IPS-18c (cell line): ENCODE results near the gene ACTN3.

Source experiments
- H3K4me3 ChIP-seq: 2 replicates; pipeline ENCODE4 v1.7.0; 2013; ENCODE audit warnings: low read depth, mild to moderate bottlenecking, low read length, moderate library complexity; ENCODE audit not compliant: insufficient read depth
- H3K9me3 ChIP-seq: one replicate; pipeline ENCODE4 v1.6.1; 2013; ENCODE audit warnings: mild to moderate bottlenecking, low read length, moderate library complexity; ENCODE audit not compliant: control insufficient read depth, insufficient read depth

ACTN3 gene

DNA sequence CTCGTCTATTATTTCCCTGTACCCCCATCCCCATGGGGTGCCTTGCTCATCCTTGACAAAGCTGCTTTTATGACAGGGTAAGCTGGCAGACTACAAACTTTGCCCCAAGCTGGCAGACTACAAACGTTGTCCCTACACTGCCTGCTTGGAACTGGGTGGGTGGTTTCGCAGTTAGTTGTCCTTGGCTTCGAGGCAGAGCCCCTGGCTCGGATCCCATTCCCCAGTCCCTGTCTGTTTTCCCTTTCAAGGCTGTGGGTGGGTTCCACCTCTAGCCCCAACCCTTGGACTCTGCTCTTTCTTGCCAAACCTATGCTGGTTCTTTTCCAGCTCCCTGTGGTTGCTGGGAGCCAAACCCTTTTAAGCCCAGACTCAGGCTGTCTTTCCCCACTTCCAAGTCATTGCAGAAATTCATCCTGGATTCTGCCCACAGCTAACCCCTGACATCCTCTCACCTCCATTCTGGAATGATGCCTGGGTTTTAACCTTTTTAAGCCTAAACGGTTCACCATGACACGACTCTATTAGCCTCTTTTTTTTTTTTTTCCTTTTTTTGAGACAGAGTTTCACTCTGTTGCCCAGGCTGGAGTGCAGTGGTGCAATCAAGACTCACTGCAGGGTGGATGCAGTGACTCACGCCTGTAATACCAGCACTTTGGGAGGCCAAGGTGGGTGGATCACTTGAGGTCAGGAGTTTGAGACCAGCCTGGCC lies 60.6 kb downstream of the ACTN3 start:
- no peaks in the 10 kb centered on the region for H3K9me3 ChIP-seq
- H3K4me3 ChIP-seq, result no peak overlapping the region

- no peak overlapping the region for H3K4me3 ChIP-seq
Observed at GRCh38 chr11:66609721-66610617, 63.3 kb downstream of the ACTN3 start.

GRCh38 chr11:66612458-66612857 lies 65.8 kb downstream of the ACTN3 start:
- Histone ChIP-seq H3K4me3 (no peak overlapping the region), H3K9me3 (no peaks in the 10 kb centered on the region)

More at GRCh38 chr11:66609721-66610617, 63.3 kb downstream of the ACTN3 start:
- H3K9me3 ChIP-seq, result no peaks in the 10 kb centered on the region
